NCI-H146 treated with DMSO at 0.1 percent for 48 hours (cell line): ENCODE results near the gene RSPH4A.
A peak's percentile ranks its signal among the peaks of the same experiment; 100 is the strongest.
"Not testable (repeated sequence)": the region's sequence is repeated elsewhere in the genome, so short reads cannot be mapped to it uniquely, and the experiment has no call there.

ENCODE experiments used
- DNase-seq: peaks from one replicate; lab custom pipeline; 2025; ENCODE audit not compliant: unreplicated experiment; lab: John Stamatoyannopoulos, UW

Gene RSPH4A

DNA sequence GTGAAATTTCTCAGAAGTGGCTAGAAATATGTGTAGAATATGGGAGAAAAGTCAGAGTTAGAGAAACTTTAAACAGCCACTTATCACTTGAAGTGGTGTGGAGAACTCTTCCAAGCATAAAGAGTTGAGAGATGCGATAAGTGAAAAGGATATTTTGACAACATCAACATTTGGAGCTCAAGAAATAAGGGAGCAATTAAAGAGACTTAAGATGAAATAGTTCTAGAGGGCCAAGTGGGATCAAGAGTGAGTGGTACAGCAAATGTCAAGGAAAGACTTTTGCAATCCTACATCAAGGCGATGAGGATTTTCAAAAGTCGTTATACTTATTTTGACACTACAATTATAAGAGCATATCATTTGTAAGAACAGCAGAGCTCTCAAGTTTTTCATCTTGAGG, 9.6 kb downstream of the RSPH4A start:
- DNase-seq: no peak

DNA sequence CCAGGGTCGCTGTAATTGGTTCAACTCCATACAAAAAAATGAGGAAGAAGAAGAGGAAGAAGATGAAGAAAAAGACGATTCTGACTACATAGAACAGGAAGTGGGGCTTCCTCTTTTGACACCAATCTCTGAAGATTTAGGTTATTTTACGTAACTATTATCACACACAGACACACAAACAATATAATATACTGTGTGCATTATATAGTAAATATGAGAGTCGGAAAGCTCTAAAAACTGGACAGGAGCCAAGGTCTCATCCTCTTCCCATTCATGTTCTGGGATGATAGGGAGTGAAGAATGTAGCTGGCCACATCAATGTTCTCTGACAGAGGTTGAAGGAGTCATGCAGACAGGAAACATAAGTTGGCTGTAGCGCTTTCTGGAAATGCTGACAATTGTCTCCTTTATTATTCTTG, 13.3 kb downstream of the RSPH4A start:
- DNase-seq: no peak

DNA sequence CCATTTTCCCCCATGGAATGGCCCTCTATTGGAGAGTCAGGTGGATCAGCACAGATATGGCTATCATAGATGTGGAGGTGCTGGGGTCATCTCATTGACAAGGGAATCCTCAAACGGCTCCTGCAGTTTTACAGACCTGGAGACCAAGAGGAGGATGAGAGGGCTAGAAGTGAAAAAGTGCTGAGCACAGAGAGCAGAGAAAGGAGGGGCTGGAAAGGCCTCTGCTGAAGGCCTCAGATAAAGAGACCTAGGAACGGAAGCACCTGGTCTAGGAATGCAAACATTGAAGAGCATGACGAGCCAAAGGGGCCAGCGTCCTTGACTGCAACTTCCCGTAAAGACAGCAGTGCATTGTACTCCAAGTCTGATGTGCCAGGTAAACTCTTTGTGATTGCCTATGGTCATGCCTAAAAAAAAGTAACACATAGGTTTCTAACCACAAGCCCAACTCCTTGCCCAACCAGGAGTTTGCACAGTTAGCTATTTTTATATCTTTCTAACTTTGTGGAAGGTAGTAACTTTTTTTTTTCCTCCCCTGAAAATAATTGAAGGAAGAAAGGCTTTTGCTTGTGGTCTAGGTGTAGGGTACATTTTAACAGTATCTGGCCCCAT, 15.2 kb downstream of the RSPH4A start:
- DNase-seq: peak; percentile 93

DNA sequence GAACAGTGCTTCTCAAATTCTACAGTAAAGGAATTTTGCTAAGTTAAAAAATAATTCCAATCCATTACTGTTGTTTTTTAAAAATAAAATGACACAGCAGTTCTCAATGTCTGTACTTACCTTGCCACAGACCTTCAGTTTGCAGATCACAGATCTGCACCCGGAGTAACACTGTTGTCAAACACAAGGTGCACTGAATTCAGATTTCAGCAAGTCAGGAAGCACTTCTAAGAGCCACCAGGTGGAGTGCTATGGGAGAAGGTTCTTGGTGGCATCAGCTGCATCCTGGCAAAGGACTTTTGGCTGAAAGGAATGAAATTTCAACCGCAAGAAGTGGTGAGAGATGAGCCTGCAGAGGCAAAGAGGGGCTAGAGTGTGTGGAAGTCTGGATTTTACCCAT, 17.4 kb downstream of the RSPH4A start:
- DNase-seq: peak; percentile 22

DNA sequence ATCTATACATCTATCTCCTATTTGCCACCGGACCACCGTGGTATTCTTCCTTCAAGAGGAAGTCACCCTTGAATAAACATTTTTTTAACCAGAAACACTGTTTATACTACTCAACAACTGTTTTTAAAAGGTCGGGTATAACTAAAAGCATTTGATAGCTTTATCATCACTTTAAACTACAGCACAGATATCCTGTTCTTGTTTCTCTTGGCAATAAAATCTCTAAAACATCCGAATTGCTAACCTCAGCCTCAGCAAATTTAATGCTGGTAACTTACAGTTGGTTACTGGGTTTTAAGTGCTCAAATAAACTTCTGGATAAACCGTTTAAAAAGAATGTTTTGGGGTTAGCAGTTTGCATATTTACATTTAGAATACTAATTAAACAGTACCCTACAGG, 31.9 kb downstream of the RSPH4A start:
- DNase-seq: no peak

DNA sequence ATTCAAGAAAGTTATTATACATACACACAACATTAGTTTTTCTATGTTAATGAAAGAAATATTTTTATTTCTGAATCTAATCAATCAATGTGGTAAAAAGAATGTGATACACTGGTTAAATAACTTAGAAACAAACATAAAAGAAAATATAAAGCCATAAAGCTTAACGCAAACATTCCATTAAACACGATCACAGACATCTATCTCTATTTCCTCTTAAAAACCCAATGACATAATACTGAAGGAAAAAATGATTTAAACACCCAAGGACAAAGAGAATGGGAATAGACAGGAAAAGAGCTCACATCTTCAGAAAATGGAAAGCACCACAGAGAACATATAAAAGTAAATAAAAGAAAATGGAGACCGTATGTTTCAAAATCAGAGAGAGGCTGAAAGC, 32.9 kb downstream of the RSPH4A start:
- no peak for DNase-seq

DNA sequence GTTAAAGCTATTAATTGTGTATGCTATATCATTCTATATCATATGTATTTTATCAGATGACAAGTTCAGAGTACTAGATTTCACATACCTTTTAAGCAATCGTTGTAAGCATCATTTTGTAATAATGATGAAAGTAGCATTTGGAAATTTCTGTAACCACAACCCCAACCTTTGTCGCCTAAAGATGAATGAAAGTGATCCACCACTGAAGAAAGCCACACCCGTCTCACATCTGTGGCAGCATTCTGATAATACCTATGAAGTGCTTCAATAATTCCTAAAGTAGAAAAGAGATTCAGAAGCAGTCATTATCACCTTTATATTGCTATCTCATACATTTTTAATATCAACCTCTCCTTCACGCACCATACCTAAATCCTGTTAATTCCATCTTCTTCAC, 35.6 kb downstream of the RSPH4A start:
- no peak for DNase-seq

DNA sequence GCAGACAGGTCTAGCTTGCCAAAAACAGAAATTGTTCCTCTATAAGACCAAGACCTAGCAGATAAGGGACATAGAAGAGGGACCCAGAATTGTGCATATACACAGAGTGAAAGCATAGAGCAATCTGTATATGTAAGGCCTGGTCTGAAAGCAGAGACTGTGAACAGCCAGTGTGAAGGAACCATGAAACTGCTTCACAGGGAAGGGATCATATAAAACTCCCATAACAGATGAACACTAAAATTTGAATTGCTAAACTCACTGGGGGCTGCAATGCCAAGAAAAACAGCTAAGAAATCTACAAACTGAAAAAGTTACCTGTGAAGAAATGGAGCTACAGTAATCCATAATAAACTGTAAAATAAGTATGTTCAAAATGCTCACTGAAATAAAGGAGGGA, 45.3 kb downstream of the RSPH4A start:
- DNase-seq: no peak

DNA sequence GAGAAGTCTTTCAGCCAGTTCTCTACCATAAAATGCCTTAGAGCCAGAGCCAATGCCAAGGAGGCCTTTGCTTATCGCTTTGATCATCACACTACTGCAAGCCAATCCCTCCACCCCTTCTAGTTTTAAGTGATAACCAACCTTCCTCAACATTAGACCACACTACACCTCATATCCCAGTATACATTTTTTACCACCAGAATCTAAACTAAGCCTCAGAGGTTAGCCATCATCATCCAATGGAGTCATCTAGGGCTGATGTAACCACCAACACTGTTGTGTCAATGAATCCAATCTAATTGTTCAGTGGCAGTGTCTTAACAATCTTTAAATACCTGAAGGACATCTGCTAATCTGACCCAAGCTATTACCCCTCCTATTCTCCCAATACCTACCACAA, 45.9 kb downstream of the RSPH4A start:
- DNase-seq: no peak

DNA sequence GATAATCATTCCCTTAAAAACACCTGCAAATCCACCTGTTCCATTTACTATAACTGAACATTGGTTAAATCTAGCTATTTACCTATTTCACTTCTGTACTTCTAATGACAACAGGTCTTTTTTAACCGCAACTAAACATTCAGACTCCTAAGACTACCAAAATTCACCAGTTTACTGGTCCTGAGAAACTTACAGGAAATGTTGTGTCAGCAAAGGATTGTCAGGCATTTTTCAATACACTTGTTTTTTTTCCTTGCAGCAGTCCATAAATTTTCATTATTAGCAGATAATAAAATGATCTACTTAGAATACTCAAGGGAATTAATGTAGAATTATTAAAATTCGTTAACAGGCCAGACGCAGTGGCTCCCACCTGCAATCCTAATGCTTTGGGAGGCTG, 47.0 kb downstream of the RSPH4A start:
- DNase-seq: no peak

DNA sequence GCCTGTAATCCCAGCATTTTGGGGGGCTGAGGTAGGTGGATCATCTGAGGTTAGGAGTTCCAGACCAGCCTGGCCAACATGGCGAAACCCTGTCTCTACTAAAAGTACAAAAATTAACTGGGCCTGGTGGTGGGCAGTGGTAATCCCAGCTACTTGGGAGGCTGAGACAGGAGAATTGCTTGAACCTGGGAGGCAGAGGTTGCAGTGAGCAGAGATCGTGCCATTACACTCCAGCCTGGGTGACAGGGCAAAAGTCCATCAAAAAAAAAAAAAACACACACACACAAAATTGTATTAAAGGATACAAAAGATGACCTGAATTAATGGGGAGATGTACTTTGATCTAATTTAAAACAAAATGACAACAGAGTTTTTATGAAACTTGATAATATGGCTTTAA, 47.9 kb downstream of the RSPH4A start:
- DNase-seq: not testable (repeated sequence)

DNA sequence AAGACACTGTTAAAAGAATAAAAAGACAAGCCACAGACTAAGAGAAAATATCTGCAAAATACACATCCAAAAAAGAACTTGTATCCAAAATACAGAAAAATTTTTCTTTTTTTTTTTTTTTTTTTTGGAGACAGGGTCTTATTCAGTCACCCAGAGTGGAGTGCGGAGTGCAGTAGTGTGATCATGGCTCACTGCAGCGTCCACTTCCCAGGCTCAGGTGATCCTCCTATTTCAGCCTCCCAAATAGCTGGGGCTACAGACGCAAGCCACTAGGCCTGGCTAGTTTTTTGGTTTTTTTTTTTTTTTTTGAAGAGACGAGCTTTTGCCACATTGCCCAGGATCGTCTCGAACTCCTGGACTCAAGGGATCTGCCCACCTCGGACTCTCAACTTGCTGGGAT, 49.2 kb downstream of the RSPH4A start:
- DNase-seq: no peak

DNA sequence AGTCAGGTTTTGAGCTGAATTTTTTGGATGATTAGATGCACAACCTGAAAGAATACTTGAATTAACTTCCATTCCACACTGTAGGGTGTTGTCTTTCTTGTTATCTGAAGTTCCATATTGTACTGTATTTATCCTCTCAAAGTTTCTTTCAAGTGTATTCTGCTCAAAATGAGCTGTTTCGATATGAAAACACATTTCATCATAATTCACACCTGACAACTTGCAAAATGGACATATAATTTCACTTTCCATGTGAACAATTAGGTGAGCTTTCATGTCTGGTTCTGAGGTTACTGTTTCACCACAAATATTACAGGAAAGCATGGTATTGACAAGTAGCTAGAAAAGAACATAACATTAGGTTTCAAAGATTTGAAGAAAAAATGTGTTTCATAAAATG, 50.6 kb downstream of the RSPH4A start:
- DNase-seq: no peak

DNA sequence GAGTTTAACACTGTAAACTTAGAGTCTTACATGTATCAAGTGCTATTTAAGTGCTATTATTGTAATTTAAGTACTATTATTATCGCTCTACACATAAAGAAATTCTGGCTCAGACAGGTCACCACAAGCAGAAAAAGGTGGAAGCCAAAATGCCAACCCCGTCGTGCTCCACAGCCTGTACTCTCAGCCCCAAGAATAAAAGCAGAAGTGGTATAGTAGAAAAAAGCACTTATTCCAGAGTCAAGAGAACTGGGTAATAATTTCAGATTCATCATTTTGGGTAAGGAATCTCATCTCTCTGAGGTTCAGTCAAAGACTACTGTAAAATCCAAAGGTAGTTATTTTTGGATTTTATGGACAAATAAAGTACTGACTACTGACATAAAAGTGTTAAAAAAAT, 51.3 kb downstream of the RSPH4A start:
- DNase-seq: no peak

DNA sequence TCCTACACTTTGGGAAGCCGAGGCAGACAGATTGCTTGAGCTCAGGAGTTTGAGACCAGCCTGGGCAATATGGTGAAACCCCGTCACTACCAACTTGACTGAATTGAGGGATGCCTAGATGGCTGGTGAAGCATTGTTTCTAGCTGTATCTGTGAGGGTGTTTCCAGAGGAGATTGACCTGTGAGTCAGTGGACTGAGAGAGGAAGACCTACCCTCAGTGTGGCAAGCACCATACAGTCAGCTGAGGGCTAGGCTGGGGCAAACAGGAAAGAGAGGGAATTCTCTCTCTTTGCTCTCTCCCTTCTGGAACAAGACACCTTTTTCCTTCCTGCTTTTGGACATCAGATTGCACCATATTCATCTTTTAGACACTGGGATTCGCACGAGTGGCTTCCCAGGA, 56.0 kb downstream of the RSPH4A start:
- no peak for DNase-seq

DNA sequence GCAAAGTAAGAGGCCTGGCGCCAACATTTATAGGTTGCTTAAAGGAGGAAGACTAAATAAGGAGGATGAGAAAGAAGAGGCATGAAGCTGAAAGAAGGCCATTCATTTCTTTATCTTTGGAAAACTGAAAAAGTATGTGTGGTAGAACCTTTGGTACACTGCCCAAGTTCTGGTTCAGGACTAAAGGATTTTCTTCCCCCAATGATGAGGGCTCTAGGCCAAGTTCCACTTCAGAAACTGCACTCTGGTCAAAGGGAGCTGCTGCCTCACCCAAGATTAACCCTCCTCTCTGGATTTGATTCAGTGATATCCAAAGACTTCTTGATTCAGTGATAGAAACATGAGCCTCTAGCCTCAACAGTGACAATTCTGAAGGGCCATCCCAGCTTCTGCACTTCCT, 59.7 kb downstream of the RSPH4A start:
- no peak for DNase-seq

DNA sequence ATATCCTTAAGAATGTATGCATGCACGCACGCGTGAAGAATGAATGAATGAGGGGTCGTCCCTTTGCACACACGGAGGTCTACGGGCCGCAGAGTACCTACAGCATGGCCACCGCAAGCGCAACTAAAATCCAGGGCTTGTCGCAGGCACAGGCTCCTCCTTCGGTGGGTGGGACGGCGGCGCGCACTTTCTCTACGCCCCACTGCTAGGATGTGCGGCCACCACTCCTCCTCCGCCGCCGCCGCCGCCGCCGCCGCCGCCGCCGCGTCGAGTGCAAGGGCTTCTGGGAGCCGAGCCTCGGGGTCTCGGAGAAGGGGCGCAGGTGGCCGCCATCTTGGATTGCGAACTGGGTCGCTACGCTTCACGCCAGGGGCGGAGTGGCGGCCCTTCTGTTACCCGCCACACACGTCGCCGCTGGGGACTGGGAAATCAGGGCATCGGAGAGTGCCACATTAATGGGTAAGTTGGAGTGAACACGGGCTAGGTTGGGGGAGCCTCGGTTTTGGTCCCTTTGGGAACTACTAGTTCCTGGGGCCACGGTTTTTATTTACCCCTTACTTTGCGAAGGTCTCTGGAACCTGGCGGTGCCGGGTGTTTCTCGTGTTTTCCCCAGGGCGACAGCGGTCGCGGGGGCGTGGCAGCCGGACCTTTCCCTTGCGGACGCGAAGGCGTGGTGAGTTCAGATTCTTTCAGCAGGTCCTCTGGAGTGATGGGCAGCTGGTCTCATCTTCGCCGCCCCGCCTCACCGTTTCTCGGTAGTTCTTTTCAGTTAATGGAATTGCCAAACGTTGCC, 64.8 kb downstream of the RSPH4A start, which contains the start of gene KPNA5:
Gene KPNA5, plus strand, starts transcription at position 332 of the 793 bp plus-strand sequence. Its CDS starts 124 bp downstream, at position 456.
- peak; percentile 88 for DNase-seq

DNA sequence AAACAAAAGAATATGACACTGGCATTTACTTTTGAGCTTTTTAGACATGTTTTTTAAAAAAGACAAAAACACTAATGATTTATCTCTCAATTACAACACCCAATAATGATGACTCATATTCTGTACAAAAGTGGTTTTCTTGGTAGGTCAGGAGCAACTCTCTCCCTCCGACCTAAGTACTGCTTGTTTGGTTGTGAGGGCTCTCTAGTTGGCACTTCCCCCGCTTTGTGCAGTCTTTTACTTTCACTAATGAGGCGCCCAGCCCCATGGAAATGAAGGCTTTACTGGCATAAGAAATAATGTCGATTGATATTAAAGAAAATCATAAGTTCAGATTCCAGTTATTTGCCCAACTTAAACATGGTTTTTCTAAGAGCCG, 66.0 kb downstream of the RSPH4A start:
- DNase-seq: no peak
